HEK293 (cell line): ENCODE data around the gene TESK1.
"Not testable (repeated sequence)": the region's sequence is repeated elsewhere in the genome, so short reads cannot be mapped to it uniquely, and the experiment has no call there.

Experiments
- CTCF ChIA-PET: fragments of 350-600 bp; formaldehyde crosslinking; extraction: SDS; loops from one replicate; lab custom pipeline; 2021; ENCODE audit warnings: antibody characterized with exemption; lab: Yijun Ruan, JAX
- POLR2A ChIA-PET: fragments of 300-600 bp; formaldehyde crosslinking; extraction: SDS; loops from one replicate; lab custom pipeline; 2020; ENCODE audit warnings: antibody characterized with exemption, inconsistent platforms; lab: Yijun Ruan, JAX
- H3K27ac ChIP-seq: fragments of 200-500 bp; sonication (Bioruptor generic); 2 replicates; pipeline ENCODE4 v1.5.1; 2014; ENCODE audit warnings: low read depth, low read length, control low read depth, inconsistent platforms; ENCODE audit errors: extremely low read depth
- H3K36me3 ChIP-seq, 2 experiments: fragments of 200-500 bp in 1 of 2; sonication (Bioruptor generic) in 1 of 2; 1 replicate in 1 of 2; 2 replicates in 1 of 2; pipeline ENCODE4 v1.5.1; 2014 to 2017; ENCODE audit warnings: inconsistent platforms in 2 of 2, low read length in 2 of 2; ENCODE audit not compliant: control insufficient read depth in 2 of 2, insufficient read depth in 1 of 2
- H3K4me1 ChIP-seq: fragments of 200-500 bp; sonication (Bioruptor generic); 2 replicates; pipeline ENCODE4 v1.5.1; 2014; ENCODE audit warnings: mild to moderate bottlenecking, low read length, inconsistent platforms; ENCODE audit not compliant: control insufficient read depth, insufficient read depth
- H3K4me3 ChIP-seq: 2 replicates; pipeline ENCODE4 v1.5.1; 2011; ENCODE audit warnings: low read depth, mild to moderate bottlenecking, control low read depth, low read length, moderate library complexity
- H3K9me3 ChIP-seq: fragments of 200-500 bp; sonication (Bioruptor generic); 2 replicates; pipeline ENCODE4 v1.5.1; 2014; ENCODE audit warnings: low read depth, low read length, inconsistent platforms; ENCODE audit not compliant: control insufficient read depth, insufficient read depth
- HOXA7 ChIP-seq: sonication (generic); formaldehyde crosslinking; IDR thresholded peaks from 2 replicates; pipeline ENCODE4 v1.8.1; 2022; ENCODE audit warnings: missing genetic modification reagents, borderline replicate concordance
- KLF9 ChIP-seq: fragments of 450-650 bp; formaldehyde crosslinking; IDR thresholded peaks from 2 replicates; pipeline ENCODE4 v1.5.1; 2016; ENCODE audit warnings: missing biosample characterization, missing genetic modification characterization, low read depth
- ZBTB8A ChIP-seq: fragments of 450-650 bp; formaldehyde crosslinking; IDR thresholded peaks from 2 replicates; pipeline ENCODE4 v1.5.1; 2016; ENCODE audit warnings: missing biosample characterization, missing genetic modification characterization
- ZNF133 ChIP-seq: fragments of 450-650 bp; formaldehyde crosslinking; IDR thresholded peaks from 2 replicates; pipeline ENCODE4 v1.5.1; 2016; ENCODE audit warnings: missing biosample characterization, missing genetic modification characterization
- ZNF146 ChIP-seq: fragments of 450-650 bp; formaldehyde crosslinking; IDR thresholded peaks from 2 replicates; pipeline ENCODE4 v1.5.1; 2016; ENCODE audit warnings: missing biosample characterization, missing genetic modification characterization
- ZNF155 ChIP-seq: fragments of 450-650 bp; formaldehyde crosslinking; IDR thresholded peaks from 2 replicates; pipeline ENCODE4 v1.5.1; 2016; ENCODE audit warnings: missing biosample characterization, missing genetic modification characterization
- ZNF239 ChIP-seq: fragments of 450-650 bp; formaldehyde crosslinking; IDR thresholded peaks from 2 replicates; pipeline ENCODE4 v1.5.1; 2016; ENCODE audit warnings: missing biosample characterization, missing genetic modification characterization
- ZNF248 ChIP-seq: fragments of 450-650 bp; formaldehyde crosslinking; IDR thresholded peaks from 2 replicates; pipeline ENCODE4 v1.5.1; 2017; ENCODE audit warnings: missing biosample characterization, missing genetic modification characterization
- ZNF274 ChIP-seq, 2 experiments: fragments of 200-500 bp in 1 of 2; fragments of 450-650 bp in 1 of 2; sonication (Bioruptor generic) in 1 of 2; formaldehyde crosslinking in 1 of 2; IDR thresholded peaks; 2 replicates each; pipeline versions ENCODE4 v1.5.1 to v1.6.1; 2014 to 2016; ENCODE audit warnings: borderline replicate concordance in 1 of 2, inconsistent platforms in 1 of 2, low read length in 1 of 2, missing biosample characterization in 1 of 2, missing genetic modification characterization in 1 of 2
- ZNF341 ChIP-seq: fragments of 450-650 bp; formaldehyde crosslinking; IDR thresholded peaks from 2 replicates; pipeline ENCODE4; 2016; ENCODE audit warnings: low read depth, missing biosample characterization, missing genetic modification characterization
- ZNF404 ChIP-seq: fragments of 450-650 bp; formaldehyde crosslinking; IDR thresholded peaks from 2 replicates; pipeline ENCODE4 v1.5.1; 2017; ENCODE audit warnings: missing biosample characterization, missing genetic modification characterization
- ZNF639 ChIP-seq: fragments of 450-650 bp; formaldehyde crosslinking; IDR thresholded peaks from 2 replicates; pipeline ENCODE4 v1.5.1; 2016; ENCODE audit warnings: missing biosample characterization, missing genetic modification characterization
- ZNF830 ChIP-seq: fragments of 450-650 bp; IDR thresholded peaks from 2 replicates; pipeline ENCODE4 v1.5.0; 2018; ENCODE audit warnings: missing biosample characterization, missing genetic modification characterization, low read depth, mild to moderate bottlenecking, moderate library complexity
- ZNF837 ChIP-seq: fragments of 450-650 bp; formaldehyde crosslinking; IDR thresholded peaks from 2 replicates; pipeline ENCODE4 v1.5.1; 2016; ENCODE audit warnings: missing biosample characterization, missing genetic modification characterization
- ZSCAN16 ChIP-seq: fragments of 450-650 bp; formaldehyde crosslinking; IDR thresholded peaks from 2 replicates; pipeline ENCODE4 v1.5.1; 2016; ENCODE audit warnings: missing biosample characterization, missing genetic modification characterization
- ZSCAN5A ChIP-seq: fragments of 450-650 bp; formaldehyde crosslinking; IDR thresholded peaks from 2 replicates; pipeline ENCODE4 v1.5.1; 2016; ENCODE audit warnings: missing biosample characterization, missing genetic modification characterization
- TF ChIP-seq, protein P1 (sequence below): fragments of 450-650 bp; formaldehyde crosslinking; IDR thresholded peaks from 2 replicates; pipeline ENCODE4 v1.5.1; 2016; ENCODE audit warnings: missing biosample characterization, missing genetic modification characterization, borderline replicate concordance
- TF ChIP-seq, protein P2 (sequence below): fragments of 450-650 bp; formaldehyde crosslinking; IDR thresholded peaks from 2 replicates; pipeline ENCODE4 v1.5.1; 2016; ENCODE audit warnings: missing biosample characterization, missing genetic modification characterization
- TF ChIP-seq, protein P3 (sequence below): fragments of 450-650 bp; formaldehyde crosslinking; IDR thresholded peaks from 2 replicates; pipeline ENCODE4 v1.5.1; 2016; ENCODE audit warnings: missing biosample characterization, missing genetic modification characterization

Gene TESK1

GRCh38 chr9:35639631-35640030, 34.6 kb downstream of the TESK1 start:
- ChIA-PET CTCF (interaction anchor here (0.8 to 1.3 kb wide), 2 partner anchors 29 to 57 kb away, joined by 3 read pairs; no protein-coding TSS in a partner anchor), POLR2A (interaction anchor here (1.0 to 1.5 kb wide), 2 partner anchors 9 to 18 kb away, joined by 3 read pairs; partner anchors contain the start of genes CCDC107 and RMRP)

DNA sequence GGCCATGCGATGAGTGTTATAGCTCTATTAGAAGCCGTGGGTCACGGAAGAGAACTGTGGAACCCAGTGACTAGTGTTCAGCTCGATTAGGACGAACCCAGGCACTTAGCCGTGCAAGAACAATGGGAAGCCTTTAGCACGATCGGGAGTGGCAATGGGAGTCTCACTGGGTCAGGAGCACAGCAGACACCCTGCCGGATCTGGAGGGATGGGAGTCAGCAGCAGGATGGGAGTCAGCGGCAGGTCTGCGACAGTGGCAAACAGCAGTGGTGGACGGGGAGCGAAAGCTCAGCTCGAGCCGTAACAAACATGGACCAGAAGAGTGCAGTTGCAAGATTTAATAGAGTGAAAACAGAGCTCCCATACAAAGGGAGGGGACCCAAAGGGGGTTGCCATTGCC, 35.4 kb downstream of the TESK1 start:
- H3K4me1 ChIP-seq, H3K4me3 ChIP-seq, H3K27ac ChIP-seq, H3K36me3 ChIP-seq, H3K9me3 ChIP-seq: not testable (repeated sequence)
- ChIA-PET POLR2A (interaction anchor here (1.0 to 1.5 kb wide), 2 partner anchors 9 to 17 kb away, joined by 3 read pairs; partner anchors contain the start of genes CCDC107 and RMRP), CTCF (interaction anchor here (0.7 kb wide), 1 partner anchor 9 kb away, joined by 3 read pairs; no protein-coding TSS in a partner anchor)

More at GRCh38 chr9:35639631-35640030, 34.6 kb downstream of the TESK1 start:
- Histone ChIP-seq H3K4me3 (no peak overlapping the region), H3K36me3 (no peaks in the 10 kb centered on the region), H3K9me3 (no peaks in the 10 kb centered on the region), H3K4me1 (no peaks in the 10 kb centered on the region), H3K27ac (no peak overlapping the region)
- TF ChIP-seq ZNF239 (tag by site-specific recombination) (no peak), ZNF146 (tag by site-specific recombination) (no peak), ZNF155 (tag by site-specific recombination) (no peak), ZNF837 (no peak), ZNF248 (no peak), KLF9 (tag by site-specific recombination) (no peak), ZNF341 (tag by site-specific recombination) (no peak), ZNF133 (tag by site-specific recombination) (no peak), ZNF639 (tag by site-specific recombination) (no peak)
- TF ChIP-seq, protein P1, sequence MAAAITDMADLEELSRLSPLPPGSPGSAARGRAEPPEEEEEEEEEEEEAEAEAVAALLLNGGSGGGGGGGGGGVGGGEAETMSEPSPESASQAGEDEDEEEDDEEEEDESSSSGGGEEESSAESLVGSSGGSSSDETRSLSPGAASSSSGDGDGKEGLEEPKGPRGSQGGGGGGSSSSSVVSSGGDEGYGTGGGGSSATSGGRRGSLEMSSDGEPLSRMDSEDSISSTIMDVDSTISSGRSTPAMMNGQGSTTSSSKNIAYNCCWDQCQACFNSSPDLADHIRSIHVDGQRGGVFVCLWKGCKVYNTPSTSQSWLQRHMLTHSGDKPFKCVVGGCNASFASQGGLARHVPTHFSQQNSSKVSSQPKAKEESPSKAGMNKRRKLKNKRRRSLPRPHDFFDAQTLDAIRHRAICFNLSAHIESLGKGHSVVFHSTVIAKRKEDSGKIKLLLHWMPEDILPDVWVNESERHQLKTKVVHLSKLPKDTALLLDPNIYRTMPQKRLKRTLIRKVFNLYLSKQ (tag by site-specific recombination) = no peak
- TF ChIP-seq, protein P2, sequence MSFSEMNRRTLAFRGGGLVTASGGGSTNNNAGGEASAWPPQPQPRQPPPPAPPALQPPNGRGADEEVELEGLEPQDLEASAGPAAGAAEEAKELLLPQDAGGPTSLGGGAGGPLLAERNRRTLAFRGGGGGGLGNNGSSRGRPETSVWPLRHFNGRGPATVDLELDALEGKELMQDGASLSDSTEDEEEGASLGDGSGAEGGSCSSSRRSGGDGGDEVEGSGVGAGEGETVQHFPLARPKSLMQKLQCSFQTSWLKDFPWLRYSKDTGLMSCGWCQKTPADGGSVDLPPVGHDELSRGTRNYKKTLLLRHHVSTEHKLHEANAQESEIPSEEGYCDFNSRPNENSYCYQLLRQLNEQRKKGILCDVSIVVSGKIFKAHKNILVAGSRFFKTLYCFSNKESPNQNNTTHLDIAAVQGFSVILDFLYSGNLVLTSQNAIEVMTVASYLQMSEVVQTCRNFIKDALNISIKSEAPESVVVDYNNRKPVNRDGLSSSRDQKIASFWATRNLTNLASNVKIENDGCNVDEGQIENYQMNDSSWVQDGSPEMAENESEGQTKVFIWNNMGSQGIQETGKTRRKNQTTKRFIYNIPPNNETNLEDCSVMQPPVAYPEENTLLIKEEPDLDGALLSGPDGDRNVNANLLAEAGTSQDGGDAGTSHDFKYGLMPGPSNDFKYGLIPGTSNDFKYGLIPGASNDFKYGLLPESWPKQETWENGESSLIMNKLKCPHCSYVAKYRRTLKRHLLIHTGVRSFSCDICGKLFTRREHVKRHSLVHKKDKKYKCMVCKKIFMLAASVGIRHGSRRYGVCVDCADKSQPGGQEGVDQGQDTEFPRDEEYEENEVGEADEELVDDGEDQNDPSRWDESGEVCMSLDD (tag by site-specific recombination) = no peak

- CTCF ChIA-PET, H3K4me3 ChIP-seq, H3K36me3 ChIP-seq, H3K9me3 ChIP-seq, H3K27ac ChIP-seq, H3K4me1 ChIP-seq, POLR2A ChIA-PET: not testable (repeated sequence)
Measured at GRCh38 chr9:35641478-35641877, 36.4 kb downstream of the TESK1 start.

DNA sequence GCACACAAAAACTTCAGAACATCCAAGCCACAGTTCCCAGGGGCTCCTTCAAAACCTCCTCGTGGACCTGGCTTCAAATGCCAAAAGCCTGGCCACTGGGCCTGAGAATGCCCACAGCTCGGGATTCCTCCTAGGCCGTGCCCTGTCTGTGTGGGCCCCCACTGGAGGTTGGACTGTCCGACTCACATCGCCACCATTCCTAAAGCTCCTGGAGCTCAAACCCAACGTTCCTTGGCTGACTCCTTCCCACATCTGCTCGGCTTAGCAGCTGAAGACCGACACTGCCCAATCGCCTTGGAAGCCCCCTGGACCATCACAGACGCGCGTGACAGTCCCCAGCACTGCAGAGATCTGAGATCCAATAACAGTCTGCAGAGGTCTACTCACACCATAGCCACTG, 38.0 kb downstream of the TESK1 start:
- ChIA-PET POLR2A (no interaction called here), CTCF (interaction anchor here (1.4 kb wide), 1 partner anchor 32 kb away, joined by 6 read pairs; no protein-coding TSS in a partner anchor)
- H3K4me1 ChIP-seq = no peaks in the 10 kb centered on the region
- H3K9me3 ChIP-seq = no peaks in the 10 kb centered on the region
- H3K4me3 ChIP-seq = no peak overlapping the region
- no peak overlapping the region for H3K27ac ChIP-seq
- H3K36me3 ChIP-seq = no peaks in the 10 kb centered on the region
- TF ChIP-seq ZSCAN16 (tag by site-specific recombination) (no peak), ZBTB8A (tag by site-specific recombination) (no peak), ZSCAN5A (tag by site-specific recombination) (no peak), HOXA7 (CRISPR knock-in tag) (no peak), ZNF404 (tag by site-specific recombination) (no peak), ZNF274 (IDR thresholded peaks at IDR 0.05; ENCODE audit: low read length) (no peak), ZNF274 (tag by site-specific recombination; IDR thresholded peaks at IDR 0.05; ENCODE audit: borderline replicate concordance) (no peak), ZNF830 (tag by site-specific recombination) (no peak)
- TF ChIP-seq, protein P3, sequence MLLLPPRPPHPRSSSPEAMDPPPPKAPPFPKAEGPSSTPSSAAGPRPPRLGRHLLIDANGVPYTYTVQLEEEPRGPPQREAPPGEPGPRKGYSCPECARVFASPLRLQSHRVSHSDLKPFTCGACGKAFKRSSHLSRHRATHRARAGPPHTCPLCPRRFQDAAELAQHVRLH (tag by site-specific recombination) = no peak
